Endodermal cell (in vitro differentiated cells): ENCODE data around the gene NGEF. TPM values are rescaled to one million over a fixed set of nuclear protein-coding genes. Genes with fewer than 3 reads are reported as not detected.

Source experiments
- DNase-seq: peaks from one replicate; pipeline ENCODE4 v3.0.0-alpha.2; 2017
- H3K27ac ChIP-seq: 2 replicates; pipeline ENCODE4 v1.5.1; 2013; ENCODE audit warnings: mild to moderate bottlenecking, low read depth, low read length, moderate library complexity
- H3K27me3 ChIP-seq: 2 replicates; pipeline ENCODE4 v1.6.1; 2013; ENCODE audit warnings: mild to moderate bottlenecking, low read length, moderate library complexity; ENCODE audit not compliant: insufficient read depth, control insufficient read depth, poor library complexity, severe bottlenecking
- H3K36me3 ChIP-seq: 2 replicates; pipeline ENCODE4 v1.7.0; 2013; ENCODE audit warnings: mild to moderate bottlenecking, low read length, moderate library complexity; ENCODE audit not compliant: control insufficient read depth, insufficient read depth
- H3K4me1 ChIP-seq: one replicate; pipeline ENCODE4 v1.7.0; 2013; ENCODE audit warnings: low read length; ENCODE audit not compliant: control insufficient read depth, insufficient read depth
- H3K4me3 ChIP-seq: 2 replicates; pipeline ENCODE4 v1.5.1; 2013; ENCODE audit warnings: mild to moderate bottlenecking, low read length, moderate library complexity
- H3K9ac ChIP-seq: 2 replicates; pipeline ENCODE4 v1.6.1; 2013; ENCODE audit warnings: mild to moderate bottlenecking, low read length, moderate library complexity; ENCODE audit not compliant: poor library complexity, severe bottlenecking; ENCODE audit errors: extremely low read depth
- H3K9me3 ChIP-seq: 2 replicates; pipeline ENCODE4 v1.6.1; 2013; ENCODE audit warnings: mild to moderate bottlenecking, low read length, moderate library complexity; ENCODE audit not compliant: control insufficient read depth
- H3K27ac Mint-ChIP-seq: 2 replicates; pipeline ENCODE4 v1.8.0; 2020; ENCODE audit warnings: mixed read lengths
- H3K27me3 Mint-ChIP-seq: 2 replicates; pipeline ENCODE4 v1.8.0; 2021; ENCODE audit warnings: mild to moderate bottlenecking, mixed read lengths; ENCODE audit not compliant: insufficient read depth
- H3K36me3 Mint-ChIP-seq: 2 replicates; pipeline ENCODE4 v1.8.0; 2020; ENCODE audit warnings: low read depth, mixed read lengths
- H3K4me1 Mint-ChIP-seq: 2 replicates; pipeline ENCODE4 v1.8.0; 2020; ENCODE audit warnings: mixed read lengths
- H3K4me3 Mint-ChIP-seq: 2 replicates; pipeline ENCODE4 v1.8.0; 2020; ENCODE audit warnings: mild to moderate bottlenecking, moderate library complexity, mixed read lengths
- H3K9me3 Mint-ChIP-seq: 2 replicates; pipeline ENCODE4 v1.8.0; 2020; ENCODE audit warnings: mild to moderate bottlenecking, mixed read lengths
- WGBS, 2 experiments: methylation state at CpG; one replicate each; pipeline versions ENCODE4 v1.1.5 to v1.1.7; 2013; ENCODE audit warnings: missing lambda C conversion rate in 2 of 2, mixed read lengths in 1 of 2; ENCODE audit not compliant: insufficient coverage in 1 of 2, insufficient read length in 1 of 2; 5-methylcytosine and 5-hydroxymethylcytosine counted together
- total RNA-seq, 2 donors: library from RNA; stranded (reverse); fragmentation: NEBNext Ultra II Directional in 1 of 2; extraction: Animal tissue kit (Norgen Biotek cat#: 25700) in 1 of 2; gene quantifications; 2 replicates in 1 of 2; 3 replicates in 1 of 2; pipeline ENCODE4 v1.2.1, GENCODE V29; 2021
- TF ChIP-seq, protein P1 (sequence below): fragments of 200-600 bp; sonication (generic); conservative IDR thresholded peaks from 2 replicates; pipeline ENCODE4 v1.5.0; 2021; ENCODE audit warnings: antibody characterized with exemption, mild to moderate bottlenecking

NGEF gene
- total RNA-seq, 2 donors from 2014 or later: 1.8 to 2.9 TPM

- no peaks in the 10 kb centered on the region for H3K9me3 ChIP-seq
- H3K36me3 Mint-ChIP-seq: peaks cover 52% of the 10 kb centered on the region
- no peaks in the 10 kb centered on the region for H3K9me3 Mint-ChIP-seq
- 94 to 100% methylated on average over 2 to 4 of the region's 4 CpGs for WGBS, 2 experiments
- no peaks in the 10 kb centered on the region for H3K4me1 Mint-ChIP-seq
- DNase-seq: no peak
- no peak overlapping the region for H3K4me3 Mint-ChIP-seq
- no peak overlapping the region for H3K4me3 ChIP-seq
- no peaks in the 10 kb centered on the region for H3K4me1 ChIP-seq
- no peak overlapping the region for H3K27ac Mint-ChIP-seq
- no peak overlapping the region for H3K27ac ChIP-seq
- no peaks in the 10 kb centered on the region for H3K27me3 Mint-ChIP-seq
- peaks cover 64% of the 10 kb centered on the region for H3K36me3 ChIP-seq
- H3K9ac ChIP-seq: no peak overlapping the region
- no peaks in the 10 kb centered on the region for H3K27me3 ChIP-seq
- TF ChIP-seq, protein P1, sequence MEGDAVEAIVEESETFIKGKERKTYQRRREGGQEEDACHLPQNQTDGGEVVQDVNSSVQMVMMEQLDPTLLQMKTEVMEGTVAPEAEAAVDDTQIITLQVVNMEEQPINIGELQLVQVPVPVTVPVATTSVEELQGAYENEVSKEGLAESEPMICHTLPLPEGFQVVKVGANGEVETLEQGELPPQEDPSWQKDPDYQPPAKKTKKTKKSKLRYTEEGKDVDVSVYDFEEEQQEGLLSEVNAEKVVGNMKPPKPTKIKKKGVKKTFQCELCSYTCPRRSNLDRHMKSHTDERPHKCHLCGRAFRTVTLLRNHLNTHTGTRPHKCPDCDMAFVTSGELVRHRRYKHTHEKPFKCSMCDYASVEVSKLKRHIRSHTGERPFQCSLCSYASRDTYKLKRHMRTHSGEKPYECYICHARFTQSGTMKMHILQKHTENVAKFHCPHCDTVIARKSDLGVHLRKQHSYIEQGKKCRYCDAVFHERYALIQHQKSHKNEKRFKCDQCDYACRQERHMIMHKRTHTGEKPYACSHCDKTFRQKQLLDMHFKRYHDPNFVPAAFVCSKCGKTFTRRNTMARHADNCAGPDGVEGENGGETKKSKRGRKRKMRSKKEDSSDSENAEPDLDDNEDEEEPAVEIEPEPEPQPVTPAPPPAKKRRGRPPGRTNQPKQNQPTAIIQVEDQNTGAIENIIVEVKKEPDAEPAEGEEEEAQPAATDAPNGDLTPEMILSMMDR: no peak
Measured at GRCh38 chr2:232859385-232859916, 153.6 kb downstream of the NGEF start.

DNA sequence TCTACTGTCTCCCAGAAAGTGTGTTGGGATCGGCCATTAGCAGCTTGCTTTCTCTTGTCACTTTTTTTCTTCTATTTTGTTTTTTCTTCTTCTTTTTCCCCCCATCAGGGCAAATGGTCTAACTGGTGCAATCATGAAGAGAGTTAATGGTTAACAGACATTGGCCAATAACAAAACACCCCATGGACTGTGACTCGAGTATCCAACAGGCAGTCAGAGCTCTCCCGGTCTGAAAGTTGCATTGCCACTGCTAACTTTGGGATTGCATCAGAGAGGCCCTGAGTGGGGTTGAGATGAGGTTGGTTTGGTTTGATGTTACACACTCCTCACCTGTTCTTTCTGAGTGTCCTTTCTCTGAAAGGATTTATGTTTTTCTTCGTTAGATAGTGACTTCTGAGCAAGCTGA, 155.9 kb downstream of the NGEF start:
- no peak overlapping the region for H3K9ac ChIP-seq
- H3K4me1 Mint-ChIP-seq: no peaks in the 10 kb centered on the region
- no peaks in the 10 kb centered on the region for H3K9me3 ChIP-seq
- no peaks in the 10 kb centered on the region for H3K9me3 Mint-ChIP-seq
- TF ChIP-seq, protein P1: no peak
- no peak overlapping the region for H3K4me3 ChIP-seq
- WGBS, 2 experiments: 96% methylated on average over 4 of the region's 4 CpGs; no CpG with 5 or more reads in 1 of the 2 experiments
- H3K27ac Mint-ChIP-seq: peak overlapping the region; percentile 7
- H3K36me3 ChIP-seq: peaks cover 79% of the 10 kb centered on the region
- H3K27ac ChIP-seq: no peak overlapping the region
- H3K4me3 Mint-ChIP-seq: no peak overlapping the region
- H3K27me3 Mint-ChIP-seq: no peaks in the 10 kb centered on the region
- no peaks in the 10 kb centered on the region for H3K4me1 ChIP-seq
- DNase-seq: no peak
- H3K36me3 Mint-ChIP-seq: peaks cover 60% of the 10 kb centered on the region
- H3K27me3 ChIP-seq: no peaks in the 10 kb centered on the region

DNA sequence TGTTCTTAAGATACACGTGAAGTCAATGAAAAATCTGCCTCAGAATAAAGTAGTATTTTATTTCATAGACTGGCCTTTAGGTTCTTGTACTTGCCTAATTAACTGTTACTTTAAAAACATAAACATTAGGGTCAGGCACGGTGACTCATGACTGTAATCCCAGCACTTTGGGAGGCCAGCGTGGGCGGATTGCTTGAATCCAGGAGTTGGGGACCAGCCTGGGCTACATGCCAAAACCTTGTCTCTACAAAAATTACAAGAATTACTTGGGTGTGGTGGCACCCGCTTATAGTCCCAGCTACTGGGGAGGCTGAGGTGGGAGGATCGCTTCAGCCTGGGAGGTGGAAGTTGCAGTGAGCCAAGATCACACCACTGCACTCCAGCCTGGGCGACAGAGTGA, 159.0 kb downstream of the NGEF start:
- Histone ChIP-seq H3K27ac (no peak overlapping the region), H3K9me3 (no peaks in the 10 kb centered on the region), H3K4me3 (no peak overlapping the region), H3K9ac (no peak overlapping the region), H3K36me3 (peaks cover 84% of the 10 kb centered on the region), H3K4me1 (no peaks in the 10 kb centered on the region), H3K27me3 (no peaks in the 10 kb centered on the region)
- WGBS, 2 experiments: 90 to 94% methylated on average over 3 to 6 of the region's 7 CpGs
- H3K36me3 Mint-ChIP-seq: peaks cover 63% of the 10 kb centered on the region
- H3K9me3 Mint-ChIP-seq: no peaks in the 10 kb centered on the region
- no peak overlapping the region for H3K4me3 Mint-ChIP-seq
- no peaks in the 10 kb centered on the region for H3K27me3 Mint-ChIP-seq
- no peak for DNase-seq
- H3K4me1 Mint-ChIP-seq: no peaks in the 10 kb centered on the region
- H3K27ac Mint-ChIP-seq: no peak overlapping the region
- TF ChIP-seq, protein P1: no peak
